Erythroblast (primary cell): Measurements from ENCODE around the gene PSMB7.

Source experiments
- GATA1 ChIP-seq: IDR thresholded peaks from 2 replicates; pipeline ENCODE4 v1.6.1; 2011; ENCODE audit warnings: low read depth, mild to moderate bottlenecking, control low read depth, low read length, moderate library complexity
- POLR2A ChIP-seq: IDR thresholded peaks from 2 replicates; pipeline ENCODE4 v1.6.1; 2011; ENCODE audit warnings: mild to moderate bottlenecking, low read length

- TF ChIP-seq POLR2A (no peak), GATA1 (no peak)
These were observed 47.5 kb upstream of the PSMB7 start for GRCh38 chr9:124462739-124463138.
